ENCODE data around the gene KCNAB2. TPM values are rescaled to one million over a fixed set of nuclear protein-coding genes. Genes with fewer than 3 reads are reported as not detected.

Gene KCNAB2
- total RNA-seq, 6 experiments from 2014 or later = 4.4 to 14.8 (median 6.9) TPM

DNA sequence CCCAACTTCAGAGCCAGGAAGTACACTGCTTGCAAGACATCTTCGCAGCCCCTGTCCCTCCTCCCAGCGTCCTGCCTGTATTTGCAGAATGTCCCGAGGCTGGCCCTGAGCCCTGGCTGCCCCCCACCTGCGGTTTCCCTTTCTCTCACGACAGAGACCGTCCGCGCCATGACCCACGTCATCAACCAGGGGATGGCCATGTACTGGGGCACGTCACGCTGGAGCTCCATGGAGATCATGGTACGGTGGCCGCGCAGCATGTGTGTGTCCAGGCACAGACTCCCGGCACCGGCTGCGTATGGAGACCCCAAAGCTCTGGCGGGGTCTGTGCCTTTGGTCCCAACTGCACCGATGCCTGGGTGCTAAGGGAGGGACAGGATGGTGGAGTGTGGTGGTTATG is 48.6 kb downstream of the KCNAB2 start:
- DNase-seq (no peak), ATAC-seq (no peak)
- Histone ChIP-seq H3K27ac (no peak overlapping the region), H3K4me1 (no peaks in the 10 kb centered on the region), H3K4me3 (no peak overlapping the region), H3K27me3 (no peaks in the 10 kb centered on the region), H3K9me3 (no peaks in the 10 kb centered on the region), H3K36me3 (no peaks in the 10 kb centered on the region)
- WGBS (ENCODE audit: insufficient coverage, low coverage, low lambda C conversion rate, missing lambda C conversion rate) = 80% methylated on average over 4 of the region's 19 CpGs
- TF ChIP-seq POLR2A (IDR thresholded peaks at IDR 0.05) = no peak
- TF ChIP-seq, protein P1, sequence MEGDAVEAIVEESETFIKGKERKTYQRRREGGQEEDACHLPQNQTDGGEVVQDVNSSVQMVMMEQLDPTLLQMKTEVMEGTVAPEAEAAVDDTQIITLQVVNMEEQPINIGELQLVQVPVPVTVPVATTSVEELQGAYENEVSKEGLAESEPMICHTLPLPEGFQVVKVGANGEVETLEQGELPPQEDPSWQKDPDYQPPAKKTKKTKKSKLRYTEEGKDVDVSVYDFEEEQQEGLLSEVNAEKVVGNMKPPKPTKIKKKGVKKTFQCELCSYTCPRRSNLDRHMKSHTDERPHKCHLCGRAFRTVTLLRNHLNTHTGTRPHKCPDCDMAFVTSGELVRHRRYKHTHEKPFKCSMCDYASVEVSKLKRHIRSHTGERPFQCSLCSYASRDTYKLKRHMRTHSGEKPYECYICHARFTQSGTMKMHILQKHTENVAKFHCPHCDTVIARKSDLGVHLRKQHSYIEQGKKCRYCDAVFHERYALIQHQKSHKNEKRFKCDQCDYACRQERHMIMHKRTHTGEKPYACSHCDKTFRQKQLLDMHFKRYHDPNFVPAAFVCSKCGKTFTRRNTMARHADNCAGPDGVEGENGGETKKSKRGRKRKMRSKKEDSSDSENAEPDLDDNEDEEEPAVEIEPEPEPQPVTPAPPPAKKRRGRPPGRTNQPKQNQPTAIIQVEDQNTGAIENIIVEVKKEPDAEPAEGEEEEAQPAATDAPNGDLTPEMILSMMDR (IDR thresholded peaks at IDR 0.05) = no peak
- intact Hi-C loops (cut with DNase I) = no loop called here

DNA sequence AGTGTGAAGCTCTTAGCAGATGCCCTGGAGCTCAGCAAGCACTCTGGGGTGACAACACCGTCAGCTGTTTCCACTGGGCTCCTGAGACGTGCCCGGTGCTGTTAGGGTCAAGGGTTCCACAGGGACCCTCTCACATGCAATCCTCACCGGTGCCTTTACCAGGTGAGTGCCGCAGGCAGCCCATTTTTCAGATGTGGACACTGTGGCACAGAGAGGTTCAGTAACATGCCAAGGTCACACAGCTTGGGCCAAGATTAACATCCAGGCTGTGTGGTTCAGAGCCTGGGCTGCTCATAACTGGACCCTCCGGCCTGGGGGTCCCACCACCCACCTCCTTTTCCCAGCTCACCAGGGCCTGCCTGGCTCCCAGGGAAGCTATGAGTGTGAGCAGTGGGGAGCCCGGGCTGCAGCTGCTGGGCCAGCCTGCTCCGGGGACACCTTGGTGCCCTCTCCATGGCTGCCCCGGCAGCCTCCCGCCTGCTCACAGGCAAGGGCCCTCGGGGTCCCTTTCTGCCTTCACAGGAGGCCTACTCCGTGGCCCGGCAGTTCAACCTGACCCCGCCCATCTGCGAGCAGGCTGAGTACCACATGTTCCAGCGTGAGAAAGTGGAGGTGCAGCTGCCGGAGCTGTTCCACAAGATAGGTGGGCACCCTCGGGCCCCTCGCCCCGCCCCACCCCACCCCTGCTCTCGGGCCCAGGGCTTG is 49.3 kb downstream of the KCNAB2 start:
- no peak overlapping the region for H3K27ac ChIP-seq
- H3K27me3 ChIP-seq = no peaks in the 10 kb centered on the region
- intact Hi-C loops (cut with DNase I) = no loop called here
- ATAC-seq (no peak), DNase-seq (no peak)
- no peaks in the 10 kb centered on the region for H3K9me3 ChIP-seq
- H3K36me3 ChIP-seq = no peaks in the 10 kb centered on the region
- 48% methylated on average over 4 of the region's 21 CpGs for WGBS (ENCODE audit: insufficient coverage, low coverage, low lambda C conversion rate, missing lambda C conversion rate)
- no peak overlapping the region for H3K4me3 ChIP-seq
- H3K4me1 ChIP-seq = no peaks in the 10 kb centered on the region
- TF ChIP-seq, protein P1 (IDR thresholded peaks at IDR 0.05) = no peak
- no peak for TF ChIP-seq POLR2A (IDR thresholded peaks at IDR 0.05)

DNA sequence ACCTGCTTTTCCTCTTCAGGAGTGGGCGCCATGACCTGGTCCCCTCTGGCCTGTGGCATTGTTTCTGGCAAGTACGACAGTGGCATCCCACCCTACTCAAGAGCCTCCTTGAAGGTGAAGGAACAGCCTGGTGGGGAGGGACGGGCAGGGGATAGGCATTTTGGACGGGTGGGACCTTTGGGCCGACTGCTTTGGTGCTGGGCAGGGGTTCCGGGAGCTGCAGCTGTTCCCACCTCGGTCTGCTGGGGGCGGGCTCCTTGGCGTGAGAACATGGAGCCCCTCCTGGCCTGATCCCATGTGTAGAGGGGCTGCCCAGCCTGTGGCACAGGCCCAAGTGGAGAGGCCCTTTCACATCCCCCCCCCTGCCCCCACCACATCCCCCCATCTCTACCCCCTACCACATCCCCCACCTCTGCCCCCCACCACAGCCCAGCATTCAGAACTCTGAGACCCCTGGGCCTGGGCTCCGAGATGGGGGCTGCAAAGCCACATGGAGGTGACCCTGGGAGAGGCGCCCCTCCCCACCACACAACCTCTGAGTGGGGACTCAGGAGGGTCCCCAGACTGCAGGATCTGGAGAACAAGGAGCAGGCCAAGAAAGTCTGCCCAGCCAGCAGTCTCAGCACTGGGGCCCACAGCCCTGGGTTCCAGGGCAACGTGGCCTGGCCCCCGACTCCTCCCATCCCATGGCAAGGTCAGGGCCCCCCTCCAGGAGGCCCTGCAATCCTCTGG is 50.0 kb downstream of the KCNAB2 start:
- WGBS (ENCODE audit: insufficient coverage, low coverage, low lambda C conversion rate, missing lambda C conversion rate) = 86% methylated on average over 2 of the region's 13 CpGs

DNA sequence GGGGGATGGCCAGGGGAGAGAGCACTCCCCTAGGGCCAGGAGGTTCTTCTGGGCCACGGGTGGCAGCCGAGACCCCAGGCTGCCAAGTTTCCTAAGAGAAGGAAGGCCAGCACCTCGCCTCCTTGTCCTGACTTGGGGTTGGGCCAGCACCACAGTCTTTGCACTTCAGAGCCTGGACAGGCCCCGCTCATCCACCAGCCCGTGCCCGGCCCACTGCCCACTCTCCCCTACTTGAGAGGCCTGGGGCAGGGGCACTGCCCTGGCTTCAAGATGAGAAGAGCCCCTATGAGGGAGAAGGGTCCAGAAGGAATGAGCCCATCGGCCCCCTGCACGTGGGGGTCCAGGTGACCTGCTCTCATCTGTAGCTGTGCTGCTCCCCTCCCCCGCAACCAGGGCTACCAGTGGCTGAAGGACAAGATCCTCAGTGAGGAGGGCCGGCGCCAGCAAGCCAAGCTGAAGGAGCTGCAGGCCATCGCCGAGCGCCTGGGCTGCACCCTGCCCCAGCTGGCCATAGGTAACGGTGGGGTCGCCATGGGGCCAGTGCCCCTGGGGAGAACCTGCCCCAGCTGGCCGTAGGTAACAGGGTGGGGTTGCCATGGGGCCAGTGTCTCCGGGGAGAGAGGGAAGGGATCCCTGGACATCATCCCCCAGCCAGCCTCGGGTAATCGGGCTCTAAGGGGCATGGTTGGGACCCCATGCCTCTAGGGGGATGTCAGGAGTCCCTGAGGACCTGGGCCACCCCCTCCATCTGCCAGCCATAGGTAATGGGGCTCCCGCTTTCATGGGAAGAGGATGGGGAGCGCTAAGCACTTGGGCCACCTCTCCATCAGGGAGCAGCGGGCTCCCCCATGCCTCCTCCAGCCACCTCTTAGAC is 50.8 kb downstream of the KCNAB2 start:
- no CpG with 5 or more reads among the region's 23 CpGs for WGBS (ENCODE audit: insufficient coverage, low coverage, low lambda C conversion rate, missing lambda C conversion rate)
- Histone ChIP-seq H3K36me3 (no peaks in the 10 kb centered on the region), H3K4me3 (no peak overlapping the region), H3K9me3 (no peaks in the 10 kb centered on the region), H3K27ac (no peak overlapping the region), H3K4me1 (no peaks in the 10 kb centered on the region), H3K27me3 (no peaks in the 10 kb centered on the region)
- ATAC-seq = no peak
- intact Hi-C loops (cut with DNase I) = no loop called here
- DNase-seq = peak in 1 of 3 donors; percentile 52
- TF ChIP-seq, protein P1 (IDR thresholded peaks at IDR 0.05) = no peak
- TF ChIP-seq POLR2A (IDR thresholded peaks at IDR 0.05) = no peak

More for the DNA sequence above, 50.0 kb downstream of the KCNAB2 start:
- no peak for TF ChIP-seq POLR2A (IDR thresholded peaks at IDR 0.05)
- TF ChIP-seq, protein P1 (IDR thresholded peaks at IDR 0.05) = no peak
- no peak overlapping the region for H3K4me3 ChIP-seq
- intact Hi-C loops (cut with DNase I) = no loop called here
- no peak for ATAC-seq
- no peak for DNase-seq
- no peaks in the 10 kb centered on the region for H3K27me3 ChIP-seq
- no peaks in the 10 kb centered on the region for H3K4me1 ChIP-seq
- H3K36me3 ChIP-seq = no peaks in the 10 kb centered on the region
- H3K27ac ChIP-seq = no peak overlapping the region
- H3K9me3 ChIP-seq = no peaks in the 10 kb centered on the region

All from right lobe of liver (tissue), 6 donors.